ENCODE measurements around the gene IFITM10.

Gene IFITM10

DNA sequence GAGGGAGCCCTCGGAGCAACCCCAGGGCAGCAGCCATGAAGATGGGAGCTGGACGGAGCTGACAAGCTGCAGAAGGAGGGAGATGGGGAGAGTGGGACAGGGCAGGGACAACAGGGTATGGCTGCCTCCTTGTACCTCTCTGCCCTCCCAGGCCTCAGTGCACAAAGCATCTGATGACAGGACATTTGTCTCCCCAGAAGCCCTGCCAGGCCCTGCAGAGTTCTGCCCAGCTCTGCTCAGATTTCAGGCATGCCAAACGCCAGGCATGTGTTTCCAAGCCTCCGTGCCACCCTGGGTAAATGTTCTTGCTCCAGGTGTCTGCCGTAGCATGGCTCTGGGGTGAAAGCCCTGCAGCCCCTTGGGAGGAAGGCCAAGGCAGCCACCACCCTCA is 1.1 kb upstream of the IFITM10 start:
- no peak for DNase-seq (ENCODE audit: low read depth)

DNA sequence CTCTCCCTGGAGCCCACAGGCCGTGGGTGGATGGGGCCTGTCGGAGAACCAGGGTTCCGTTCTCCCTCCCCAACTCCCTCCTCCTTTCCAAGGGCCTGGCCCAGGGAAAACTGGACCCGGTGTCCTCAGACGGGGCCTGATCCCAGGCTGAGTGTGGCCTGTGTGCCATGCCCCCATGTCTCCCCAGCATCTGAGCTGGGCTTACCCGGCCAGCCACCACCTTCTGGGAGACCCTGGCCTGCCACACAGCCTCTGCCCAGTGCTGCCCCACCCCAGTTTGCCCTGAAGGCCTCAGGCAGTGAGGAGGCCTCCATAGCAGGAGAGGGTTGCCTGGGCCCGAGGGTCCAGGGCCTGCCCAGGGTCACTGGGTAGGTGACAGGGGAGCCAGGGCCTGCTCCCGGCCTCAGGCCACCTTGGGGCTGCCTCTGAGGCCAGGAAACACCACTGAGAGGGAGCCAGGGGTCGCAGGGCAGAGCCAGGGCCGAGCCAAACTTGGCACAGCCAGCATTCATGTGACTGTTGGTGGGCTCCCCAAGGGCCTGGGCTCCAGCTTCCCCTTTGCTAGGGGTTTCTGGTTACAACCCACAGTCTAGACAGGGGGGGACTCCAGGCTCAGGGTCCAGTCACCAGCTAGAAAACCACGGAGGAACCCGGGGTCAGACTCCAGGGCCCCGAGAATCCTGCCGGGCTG is 590 bp upstream of the IFITM10 start:
- DNase-seq (ENCODE audit: low read depth) = no peak

GRCh38 chr11:1749395-1750351 is 722 bp downstream of the IFITM10 start:
- no peak for DNase-seq (ENCODE audit: low read depth)

DNA sequence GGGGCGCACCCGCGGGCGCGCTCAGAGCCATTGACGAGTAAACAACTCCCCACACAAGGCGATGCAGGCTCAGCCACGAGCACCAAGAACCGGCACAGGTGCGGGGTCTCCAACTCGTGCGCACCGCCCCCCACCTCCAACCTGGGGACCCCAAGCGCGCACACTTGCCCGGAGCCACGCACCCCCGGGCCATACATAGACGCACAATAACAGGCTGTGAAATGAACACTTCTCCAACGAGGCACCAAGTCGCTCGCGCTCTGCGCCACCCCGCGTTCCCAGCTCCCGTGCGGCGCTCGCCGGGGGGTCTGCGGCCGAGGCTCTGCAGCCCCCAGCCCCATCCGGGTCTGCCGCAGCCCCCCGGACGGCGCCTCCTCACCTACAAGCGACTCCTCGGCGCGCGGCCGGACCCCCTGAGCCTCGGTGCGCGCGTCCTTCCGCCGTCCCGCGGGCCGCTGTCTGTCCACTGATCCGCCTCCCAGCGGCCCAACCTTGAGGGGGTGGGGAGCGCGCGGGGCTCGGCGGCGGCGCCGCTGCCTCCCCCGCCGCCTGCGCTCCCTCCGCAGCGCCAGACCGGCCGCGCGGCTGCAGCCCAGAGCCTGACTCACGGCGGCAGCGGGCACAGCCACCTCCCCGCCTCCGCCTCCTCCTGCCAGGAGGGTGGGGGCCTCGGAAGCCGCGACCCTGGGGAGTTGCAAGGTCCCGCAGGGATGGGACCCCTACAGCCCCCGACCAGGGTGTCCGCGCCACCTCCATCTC is 1.6 kb downstream of the IFITM10 start:
- DNase-seq (ENCODE audit: low read depth) = no peak

GRCh38 chr11:1747753-1748635 is 2.4 kb downstream of the IFITM10 start:
- no peak for DNase-seq (ENCODE audit: low read depth)

GRCh38 chr11:1746956-1747752 is 3.2 kb downstream of the IFITM10 start:
- no peak for DNase-seq (ENCODE audit: low read depth)

DNA sequence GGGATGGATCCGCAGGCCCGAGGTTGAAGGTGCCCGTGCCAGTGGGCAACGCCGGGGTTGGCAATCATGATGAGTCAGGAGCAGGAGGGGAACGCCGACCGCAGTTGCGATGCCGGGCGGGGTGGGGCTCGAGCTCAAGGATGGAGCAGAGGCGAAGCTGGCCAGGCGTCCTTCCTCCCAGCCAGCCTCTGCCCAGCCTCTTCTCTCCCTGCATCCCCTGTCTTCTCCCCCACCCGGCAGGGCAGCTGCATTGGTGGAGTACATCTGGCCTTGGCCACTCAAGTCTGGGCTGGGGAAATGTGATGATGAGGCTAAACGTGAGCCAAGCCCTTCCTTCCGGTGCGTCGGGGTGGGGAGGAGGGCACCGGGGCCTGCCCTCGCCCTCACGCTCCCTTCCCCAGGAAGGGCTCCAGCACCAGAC is 3.9 kb downstream of the IFITM10 start:
- DNase-seq (ENCODE audit: low read depth) = no peak

DNA sequence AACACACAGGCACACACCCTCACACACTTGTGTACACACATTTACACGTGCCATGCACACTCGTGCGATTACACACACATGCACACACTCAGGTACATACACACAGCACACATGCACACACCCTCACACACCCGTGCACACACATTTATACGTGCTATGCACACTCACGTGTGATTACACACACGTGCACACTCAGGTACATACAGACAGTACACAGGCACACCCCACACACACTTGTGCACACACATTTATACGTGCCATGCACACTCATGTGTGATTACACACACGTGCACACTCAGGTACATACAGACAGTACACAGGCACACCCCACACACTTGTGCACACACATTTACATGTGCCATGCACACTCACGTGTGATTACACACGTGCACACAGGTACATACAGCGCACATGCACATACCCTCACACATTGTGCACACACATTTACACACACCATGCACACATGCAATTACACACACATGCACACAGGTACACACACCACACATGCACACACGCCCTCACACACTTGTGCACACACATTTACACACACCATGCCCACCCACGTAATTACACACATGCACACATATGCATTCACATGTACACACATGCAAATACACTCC is 4.6 kb downstream of the IFITM10 start:
- no peak for DNase-seq (ENCODE audit: low read depth)

GRCh38 chr11:1744891-1745700 is 5.3 kb downstream of the IFITM10 start:
- DNase-seq (ENCODE audit: low read depth) = no peak

- DNase-seq (ENCODE audit: low read depth) = no peak
Observed at GRCh38 chr11:1744137-1744886, 6.1 kb downstream of the IFITM10 start.

DNA sequence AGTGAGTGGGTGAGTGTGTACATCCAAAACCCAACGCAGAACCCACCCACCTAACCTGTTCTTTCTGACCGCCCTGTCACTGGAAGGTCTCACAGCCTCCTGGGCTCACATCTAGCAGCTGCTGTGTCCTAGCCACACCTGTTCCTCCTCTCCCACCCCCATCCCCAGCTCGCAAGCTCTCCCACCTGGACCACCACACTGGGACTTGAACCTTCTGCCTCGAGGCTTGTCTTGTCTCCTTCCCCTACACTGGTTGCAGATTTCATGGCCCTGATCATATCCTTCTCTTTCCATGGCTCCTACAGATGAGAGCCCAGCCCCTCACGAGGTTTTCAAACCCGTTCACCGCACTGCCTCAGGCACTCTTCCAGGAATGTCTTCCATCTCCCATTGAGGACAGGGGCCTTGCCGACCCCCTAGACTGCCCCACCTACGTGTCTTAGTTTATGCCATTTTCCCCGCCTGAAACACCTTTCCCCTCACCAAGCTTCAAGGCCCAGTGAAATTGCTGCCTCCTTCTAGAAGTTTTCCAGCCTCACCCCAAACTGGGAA is 6.7 kb downstream of the IFITM10 start:
- no peak for DNase-seq (ENCODE audit: low read depth)

DNA sequence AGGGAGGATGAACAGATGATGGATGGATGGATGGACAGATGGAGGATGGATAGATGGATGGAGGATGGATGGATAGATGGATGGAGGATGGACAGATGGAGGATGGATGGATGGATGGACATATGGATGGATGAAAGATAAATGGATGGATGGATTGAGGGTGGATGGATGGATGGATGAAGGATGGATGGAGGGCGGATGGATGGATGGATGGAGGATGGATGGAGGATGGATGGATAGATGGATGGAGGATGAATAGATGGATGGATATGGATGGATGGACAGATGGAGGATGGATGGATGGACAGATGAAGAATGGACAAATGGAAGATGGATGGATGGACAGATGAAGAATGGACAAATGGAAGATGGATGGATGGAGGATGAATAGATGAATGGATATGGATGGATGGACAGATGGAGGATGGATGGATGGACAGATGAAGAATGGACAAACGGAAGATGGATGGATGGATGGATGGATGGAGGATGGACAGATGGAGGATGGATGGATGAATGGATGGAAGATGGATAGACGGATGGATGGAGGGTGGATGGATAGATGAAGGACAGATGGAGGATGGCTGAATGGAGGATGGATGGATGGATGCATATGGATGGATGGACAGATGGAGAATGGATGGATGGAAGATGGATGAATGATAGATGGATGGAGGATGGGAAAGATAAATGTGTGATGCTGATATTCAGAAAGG is 7.4 kb downstream of the IFITM10 start:
- DNase-seq (ENCODE audit: low read depth) = no peak

GRCh38 chr11:1742371-1742770 is 8.0 kb downstream of the IFITM10 start:
- no peak for DNase-seq (ENCODE audit: low read depth)

DNA sequence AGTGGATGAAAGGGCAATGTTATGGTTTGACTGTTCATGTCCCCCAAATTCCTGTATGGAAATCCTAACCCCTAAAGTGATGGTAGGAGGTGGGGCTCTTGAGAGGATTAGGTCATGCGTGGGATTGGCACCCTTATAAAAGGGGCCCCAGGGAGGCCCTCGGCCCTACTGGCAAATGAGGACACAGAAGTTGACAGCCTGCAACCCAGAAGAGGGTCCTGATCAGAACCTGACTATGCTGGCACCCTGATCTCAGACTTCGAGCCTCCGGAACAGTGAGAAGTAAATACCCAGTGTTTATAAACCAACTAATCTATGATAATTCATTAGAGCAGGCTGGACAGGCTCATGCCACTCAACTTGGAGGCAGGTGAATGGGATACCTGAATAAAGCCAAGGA is 8.7 kb downstream of the IFITM10 start:
- no peak for DNase-seq (ENCODE audit: low read depth)

GRCh38 chr11:1740786-1741530 is 9.4 kb downstream of the IFITM10 start:
- no peak for DNase-seq (ENCODE audit: low read depth)

DNA sequence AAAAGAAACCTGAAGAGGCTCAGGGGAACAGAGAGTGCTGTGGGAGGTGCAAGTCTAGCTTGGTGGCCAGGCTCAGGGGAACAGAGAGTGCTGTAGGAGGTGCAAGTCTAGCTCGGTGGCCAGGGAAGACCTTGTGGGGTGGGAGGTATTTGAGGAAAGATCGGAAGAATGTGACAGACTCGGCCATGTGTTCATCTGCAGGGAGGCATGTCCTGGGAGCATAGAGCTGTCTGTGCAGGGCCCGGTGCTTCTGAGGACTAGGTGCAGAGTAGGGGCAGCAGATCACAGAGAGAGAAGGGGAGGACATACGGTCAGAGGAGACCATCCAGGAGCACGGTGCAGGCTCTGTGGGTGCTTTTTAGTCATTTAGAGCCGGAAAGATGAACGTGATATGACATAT is 10.8 kb downstream of the IFITM10 start:
- DNase-seq (ENCODE audit: low read depth) = no peak

DNA sequence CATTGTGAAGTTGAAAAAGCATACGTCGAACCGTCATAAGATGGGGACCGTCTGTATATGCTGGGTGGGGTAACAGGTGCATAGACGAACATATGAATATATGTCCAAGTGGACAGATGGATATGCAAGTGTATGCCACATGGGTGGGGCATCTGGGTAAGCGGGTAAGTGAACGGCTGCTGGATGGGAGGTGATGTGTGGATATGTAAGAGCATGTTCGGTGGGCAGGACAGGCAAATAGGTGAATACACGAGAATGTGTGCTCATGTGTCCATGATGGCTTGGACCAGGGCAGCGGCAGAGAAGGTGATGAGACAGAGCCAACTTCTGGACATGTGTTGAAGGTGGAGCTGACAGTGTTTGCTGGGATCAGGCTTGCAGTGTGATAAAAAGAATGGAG is 12.0 kb downstream of the IFITM10 start:
- no peak for DNase-seq (ENCODE audit: low read depth)

Data from stimulated activated CD8-positive, alpha-beta memory T cell treated with anti-CD3 and anti-CD28 coated beads, Interleukin-15, amount 100 ng/mL, for 24 hours (primary cell).